HG03432 (cell line): Measurements from ENCODE around the gene FLII.
A peak's percentile ranks its signal among the peaks of the same experiment; 100 is the strongest.
"Not testable (repeated sequence)": the region's sequence is repeated elsewhere in the genome, so short reads cannot be mapped to it uniquely, and the experiment has no call there.

ENCODE experiments used
- ATAC-seq: cut with Tn5 transposase; IDR thresholded peaks from one replicate; pipeline ENCODE4 v1.9.1; 2021; ENCODE audit warnings: mild to moderate bottlenecking, moderate library complexity; ENCODE audit not compliant: unreplicated experiment

The FLII gene

DNA sequence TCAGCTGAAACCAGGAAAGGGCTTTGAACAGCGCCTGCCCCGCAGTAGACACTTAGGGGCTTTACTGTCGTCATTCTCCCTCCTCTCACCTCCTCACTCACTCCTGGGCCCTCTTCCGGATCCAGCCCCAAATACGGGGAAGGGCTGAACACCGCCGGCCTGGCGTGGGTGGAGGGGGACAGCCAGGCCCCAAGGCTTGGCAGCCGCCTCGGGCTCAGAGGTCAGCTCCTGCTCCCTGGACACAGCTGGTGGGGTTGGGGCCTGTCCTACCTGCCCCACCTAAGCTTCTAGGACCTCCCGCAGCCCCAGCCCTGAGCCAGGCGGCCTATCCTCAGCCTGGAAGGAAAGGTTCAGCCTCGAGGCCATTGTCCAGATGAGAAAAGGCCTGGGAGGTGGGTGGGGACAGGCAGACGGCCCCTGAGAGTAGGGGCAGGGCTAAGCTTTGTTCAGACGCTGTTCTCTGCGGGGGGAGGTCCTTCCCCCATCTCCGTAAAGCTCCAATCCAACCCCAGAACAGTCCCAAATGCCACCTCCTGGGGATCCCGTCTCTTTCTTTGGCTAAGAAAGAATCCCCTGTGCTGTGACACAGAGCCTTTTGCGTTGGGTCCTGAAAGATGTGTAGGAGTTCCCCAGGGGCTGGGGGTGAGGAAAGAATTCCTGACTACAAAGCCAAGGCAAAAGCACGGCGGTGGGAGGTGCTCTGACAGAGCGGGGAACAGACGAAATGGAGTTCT, 34.0 kb downstream of the FLII start:
- ATAC-seq = no peak

DNA sequence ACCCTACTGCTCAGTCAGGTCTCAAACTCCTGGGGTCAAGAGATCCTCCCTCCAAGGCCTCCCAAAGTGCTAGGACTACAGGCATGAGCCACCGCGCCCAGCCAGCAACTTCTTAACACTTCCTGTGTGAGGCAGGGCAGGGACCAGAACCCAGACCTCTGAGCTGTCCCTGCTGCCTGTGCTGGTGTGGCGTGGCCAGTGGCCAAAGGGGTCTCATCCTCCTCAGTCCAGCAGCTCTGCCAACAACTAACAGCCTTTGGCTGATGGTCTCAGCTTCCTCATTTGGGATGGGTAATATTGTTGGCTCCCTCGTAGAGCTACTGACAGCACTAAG, 34.5 kb downstream of the FLII start:
- no peak for ATAC-seq

DNA sequence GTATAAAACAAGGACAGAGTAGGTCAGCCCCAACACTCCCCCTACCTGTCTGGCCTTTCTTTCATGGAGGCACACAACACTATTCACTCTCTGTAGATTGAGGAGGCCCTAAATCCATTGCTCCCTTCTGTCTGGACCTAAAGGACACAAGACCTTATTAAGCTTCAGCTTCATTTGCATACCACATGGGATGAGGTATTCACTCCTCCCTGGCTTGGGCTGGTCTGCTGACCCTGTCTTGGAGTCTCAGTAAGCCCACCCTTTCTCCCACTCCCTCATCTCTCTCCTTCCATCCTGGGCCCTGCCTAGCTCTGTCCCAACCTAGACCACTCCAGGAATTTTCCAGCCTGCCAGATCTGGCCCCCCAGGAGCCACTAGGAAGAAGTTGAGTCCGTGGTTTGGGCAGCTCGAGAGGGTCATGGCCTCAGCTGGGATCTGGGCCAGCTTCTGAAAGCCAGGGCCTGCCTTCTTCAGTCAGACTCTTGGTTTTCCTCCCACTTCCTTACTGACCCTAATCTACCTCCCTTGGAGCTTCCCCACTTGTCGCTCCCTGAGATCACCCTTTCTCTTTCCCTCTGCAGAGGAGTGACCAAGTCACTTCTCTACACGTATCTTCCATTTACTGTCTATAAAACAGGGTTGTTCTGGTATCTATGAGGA, 39.7 kb downstream of the FLII start:
- ATAC-seq = no peak

DNA sequence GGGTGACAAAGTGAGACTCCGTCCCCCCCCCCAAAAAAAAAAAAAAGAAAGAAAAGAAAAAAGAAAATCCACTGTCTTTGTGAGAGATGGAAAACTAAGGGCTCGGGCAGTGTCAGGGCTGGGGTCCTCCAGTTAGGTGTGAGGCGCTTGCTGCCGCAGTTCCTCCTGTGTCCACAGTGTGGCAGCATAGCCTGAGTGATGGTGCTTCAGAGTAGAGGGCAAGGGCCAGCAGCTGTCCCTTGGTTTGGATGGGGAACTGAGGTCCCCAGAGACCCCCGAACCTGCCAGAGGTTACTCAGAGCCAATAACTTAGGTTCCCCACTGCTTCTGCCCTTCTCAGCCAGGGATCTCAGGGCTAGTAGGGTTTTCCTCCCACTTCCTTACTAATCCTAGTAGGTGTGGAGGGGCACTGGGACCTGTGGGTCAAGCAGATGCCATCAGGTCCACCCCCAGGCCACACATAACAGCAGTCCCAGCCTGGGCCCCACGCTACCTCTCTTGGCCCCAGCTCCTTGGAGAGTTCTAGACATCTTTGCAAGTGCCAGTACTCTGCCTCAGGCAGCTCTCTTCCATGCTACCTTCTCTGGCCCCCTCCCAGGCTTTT, 41.0 kb downstream of the FLII start:
- ATAC-seq = peak; percentile 52

DNA sequence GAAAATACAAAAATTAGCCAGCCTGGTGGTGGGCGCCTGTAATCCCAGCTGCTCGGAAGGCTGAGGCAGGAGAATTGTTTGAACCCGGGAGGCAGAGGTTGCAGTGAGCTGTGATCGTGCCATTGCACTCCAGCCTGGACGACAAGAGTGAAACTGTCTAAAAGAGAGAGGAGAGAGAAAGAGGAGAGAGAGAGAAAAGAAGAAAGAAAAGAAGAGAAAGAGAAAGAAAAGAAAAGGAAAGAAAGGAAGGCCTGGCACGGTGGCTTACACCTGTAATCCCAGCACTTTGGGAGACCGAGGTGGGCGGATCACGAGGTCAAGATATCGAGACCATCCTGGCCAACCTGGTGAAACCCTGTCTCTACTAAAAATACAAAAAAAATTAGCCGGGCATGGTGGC, 41.6 kb downstream of the FLII start:
- ATAC-seq = not testable (repeated sequence)

DNA sequence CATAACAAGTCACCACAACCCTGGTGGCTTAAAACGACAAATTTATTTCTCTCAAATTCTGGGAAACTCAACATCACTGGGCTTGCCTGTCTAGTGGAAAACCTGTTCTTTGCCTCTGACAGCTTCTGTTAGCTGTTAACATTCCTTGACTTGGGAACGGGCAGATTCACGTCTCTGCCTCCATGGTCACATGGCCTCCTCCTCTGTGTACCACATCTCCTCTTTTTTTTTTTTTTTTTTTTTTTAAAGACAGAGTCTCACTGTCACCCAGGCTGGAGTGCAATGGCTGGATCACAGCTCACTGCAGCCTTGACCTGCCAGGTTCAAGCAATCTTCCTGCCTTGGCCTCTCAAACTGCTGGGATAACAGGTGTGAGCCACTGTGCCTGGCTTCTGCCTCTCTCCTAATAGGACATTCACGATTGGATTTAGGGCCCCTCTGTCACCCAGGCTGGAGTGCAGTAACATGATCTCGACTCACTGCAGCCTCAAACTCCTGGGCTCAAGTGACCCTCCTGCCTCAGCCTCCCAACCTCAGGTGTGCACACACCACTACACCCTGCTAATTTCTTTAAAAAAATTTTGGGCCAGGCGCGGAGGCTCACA, 44.8 kb downstream of the FLII start:
- ATAC-seq = no peak

DNA sequence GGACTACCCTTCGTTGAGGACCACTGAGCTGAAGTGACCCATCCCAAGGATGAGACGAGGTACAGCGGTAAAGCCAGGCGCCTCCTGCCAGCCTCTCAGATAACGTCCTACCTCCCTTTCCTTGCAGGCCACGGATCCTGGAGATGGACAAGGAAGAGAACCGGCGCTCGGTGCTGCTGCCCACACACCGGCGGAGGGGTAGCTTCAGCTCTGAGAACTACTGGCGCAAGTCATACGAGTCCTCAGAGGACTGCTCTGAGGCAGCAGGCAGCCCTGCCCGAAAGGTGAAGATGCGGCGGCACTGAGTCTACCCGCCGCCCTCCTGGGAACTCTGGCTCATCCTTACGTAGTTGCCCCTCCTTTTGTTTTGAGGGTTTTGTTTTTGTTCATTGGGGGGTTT, 50.4 kb downstream of the FLII start:
- no peak for ATAC-seq

DNA sequence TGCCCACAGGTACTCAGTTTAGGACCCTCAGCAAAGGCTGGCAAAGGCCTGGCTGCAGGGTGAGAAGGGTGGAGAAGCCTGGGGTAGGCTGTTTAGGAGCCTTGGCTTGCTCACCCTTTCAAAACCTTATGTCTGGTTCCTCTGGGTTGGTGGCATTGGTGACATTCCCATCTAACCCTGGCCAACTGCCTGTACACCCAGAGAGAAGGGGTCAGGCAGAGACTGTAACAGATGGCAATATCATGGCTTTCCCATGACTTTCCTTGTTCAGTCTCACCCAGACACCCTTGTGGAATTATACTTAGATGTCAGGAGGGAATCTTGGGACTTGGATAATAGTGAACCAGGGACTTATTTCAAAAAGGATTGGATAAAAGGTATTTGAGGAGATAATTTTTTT, 51.6 kb downstream of the FLII start:
- no peak for ATAC-seq

DNA sequence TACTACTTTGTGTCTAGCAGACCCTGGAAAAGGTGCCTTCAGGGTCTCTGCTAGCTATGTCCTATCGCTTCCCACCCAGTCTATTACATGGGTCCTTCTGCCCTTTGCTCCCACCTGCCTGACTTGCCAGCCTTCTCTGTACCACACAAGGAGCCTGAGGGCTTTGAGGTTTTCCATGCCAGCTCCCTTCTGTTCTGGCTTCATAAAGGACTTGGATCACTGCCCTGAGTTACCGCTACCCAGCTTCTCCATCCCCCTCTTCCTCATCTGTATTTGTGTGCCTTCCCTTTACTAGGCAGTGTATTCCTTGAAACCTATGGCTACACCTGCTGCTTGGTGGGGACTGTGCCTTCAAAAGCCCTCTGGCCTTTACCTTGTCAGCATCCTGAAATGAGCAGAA, 52.7 kb downstream of the FLII start:
- no peak for ATAC-seq

DNA sequence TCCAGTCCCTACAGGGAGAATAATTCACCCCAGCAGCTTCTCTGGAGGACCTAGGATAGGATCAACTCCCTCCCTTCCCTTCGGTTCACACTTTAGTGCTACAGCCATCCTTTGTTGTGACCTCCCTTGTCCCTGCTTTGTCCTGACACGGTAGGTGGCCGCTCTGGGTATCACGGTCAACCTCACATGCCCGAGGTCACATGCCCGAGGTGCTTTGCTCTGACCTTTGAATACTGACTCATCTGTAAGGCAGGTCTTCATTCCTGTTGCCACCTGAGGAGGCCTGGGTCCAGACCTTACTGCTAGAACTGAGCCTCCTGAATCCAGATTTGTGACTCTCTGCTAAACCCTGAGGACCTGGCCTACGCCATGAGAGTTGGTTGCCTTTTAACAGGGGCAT, 55.2 kb downstream of the FLII start:
- ATAC-seq = no peak

DNA sequence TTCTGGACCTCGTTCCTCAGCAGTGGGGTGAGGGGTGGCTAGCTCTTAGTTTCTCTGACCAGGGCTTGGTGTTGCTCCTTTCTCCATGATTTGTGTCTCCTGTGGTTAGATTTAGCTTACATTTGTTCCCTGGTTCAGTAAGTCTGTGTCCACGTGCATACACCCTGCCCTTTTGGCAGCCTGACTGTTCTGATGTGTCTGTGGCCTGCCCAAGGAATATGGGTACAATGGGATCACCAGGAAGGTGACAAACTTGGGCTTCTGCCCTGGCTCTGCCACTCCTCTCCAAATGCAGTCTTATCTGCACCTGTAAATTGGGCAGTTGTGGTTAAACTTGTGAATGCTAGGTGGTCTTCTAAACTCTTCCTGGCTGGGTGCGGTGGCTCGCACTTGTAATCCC, 57.4 kb downstream of the FLII start:
- ATAC-seq = no peak

DNA sequence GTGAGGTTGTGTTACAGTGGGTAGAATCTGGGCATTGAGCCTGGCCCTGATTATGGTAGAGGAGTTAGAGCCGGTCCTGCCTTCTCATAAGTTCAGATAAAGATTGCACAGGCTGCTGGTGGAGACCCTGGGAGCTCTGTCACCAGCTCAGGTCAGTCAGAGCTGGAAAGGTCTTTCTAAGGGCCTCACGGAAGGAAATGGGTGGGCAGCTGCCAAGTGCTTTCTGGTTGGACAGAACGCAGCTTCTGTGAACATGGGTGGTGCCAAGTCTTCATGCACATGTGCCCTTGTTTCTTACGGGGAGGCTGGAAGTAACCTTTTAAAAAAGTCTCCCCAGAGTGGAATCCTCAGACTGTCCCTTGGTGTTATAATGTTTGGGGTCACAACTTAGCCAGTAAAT, 60.0 kb downstream of the FLII start:
- ATAC-seq = no peak

DNA sequence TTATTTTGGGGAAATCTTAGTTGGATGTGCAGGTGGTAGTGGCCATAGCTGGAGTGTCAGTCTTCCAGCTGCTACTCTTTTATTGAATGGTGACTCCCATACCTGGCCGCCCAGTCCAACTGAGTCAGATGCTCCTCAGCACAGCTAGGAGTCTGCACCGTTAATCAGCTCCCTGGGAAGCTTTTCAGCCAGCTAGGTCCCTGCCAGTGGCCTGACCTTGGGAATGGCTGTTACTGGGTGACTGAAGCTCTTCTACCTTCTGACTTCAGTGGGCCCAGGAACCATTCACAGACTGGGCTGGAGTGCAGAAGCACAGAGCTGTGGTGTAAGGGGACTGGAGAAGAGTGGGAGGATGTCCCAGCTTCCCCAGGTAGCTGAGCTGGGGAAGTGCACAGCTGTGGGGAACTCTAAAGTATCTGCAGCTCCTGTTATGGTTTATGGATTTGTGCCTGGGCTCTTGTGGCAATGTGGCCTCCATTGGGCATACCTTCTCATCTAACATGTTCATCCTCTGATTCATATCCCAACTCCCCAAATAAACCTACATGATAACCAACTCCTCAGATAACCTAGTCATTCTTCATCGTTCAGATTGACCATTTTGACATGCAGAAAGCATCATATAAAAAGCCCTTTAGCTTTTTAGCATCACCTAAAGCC, 60.9 kb downstream of the FLII start:
- ATAC-seq = no peak

DNA sequence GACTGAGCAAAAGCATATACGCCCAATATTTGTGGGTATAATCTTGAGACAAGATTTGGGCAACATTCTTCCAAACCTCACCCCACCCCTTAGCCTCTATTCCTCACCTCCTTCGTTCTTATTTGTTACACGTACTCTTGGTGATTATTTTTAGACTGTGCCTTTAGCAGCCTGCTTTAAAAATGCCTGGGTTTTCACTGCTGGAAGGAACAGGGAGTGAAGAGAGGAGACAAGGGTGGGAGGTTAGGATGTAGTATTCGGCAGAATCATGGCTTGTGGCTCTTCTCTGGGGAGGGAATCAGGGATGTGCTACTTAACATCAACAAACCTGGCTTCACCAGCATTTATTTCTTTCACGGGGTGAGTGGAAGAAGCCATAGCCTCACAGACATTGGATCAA, 63.3 kb downstream of the FLII start:
- ATAC-seq = no peak
